Esophagus squamous epithelium (tissue), 4 donors: ENCODE measurements around the gene FAM200B.

Experiments
- CTCF ChIP-seq, 6 experiments: fragments of 450-650 bp in 4 of 6; fragments of 200-600 bp in 2 of 6; sonication (generic) in 2 of 6; IDR thresholded peaks; one replicate each; pipeline ENCODE4 v1.5.1; 2016 to 2019; ENCODE audit warnings: antibody characterized with exemption in 6 of 6, mild to moderate bottlenecking in 4 of 6, moderate library complexity in 4 of 6
- POLR2A ChIP-seq, 4 donors: fragments of 450-650 bp; IDR thresholded peaks; one replicate each; pipeline ENCODE4 v1.6.1; 2017; ENCODE audit warnings: antibody characterized with exemption in 4 of 4, mild to moderate bottlenecking in 4 of 4, moderate library complexity in 3 of 4

GRCh38 chr4:15691346-15692135 is 9.9 kb downstream of the FAM200B start:
- TF ChIP-seq CTCF (IDR thresholded peaks at IDR 0.05) (no peak), POLR2A (IDR thresholded peaks at IDR 0.05) (no peak)
